A549 (cell line): Measurements from ENCODE around the gene AKR1C1. TPM values are rescaled to one million over a fixed set of nuclear protein-coding genes. Genes with fewer than 3 reads are reported as not detected.
A peak's percentile ranks its signal among the peaks of the same experiment; 100 is the strongest.
"Not testable (repeated sequence)": the region's sequence is repeated elsewhere in the genome, so short reads cannot be mapped to it uniquely, and the experiment has no call there.

Experiments
- ATAC-seq, 2 experiments: fragments of 200-7000 bp in 1 of 2; fragments of >200 bp in 1 of 2; cut with Nextera tagmentation in 1 of 2; cut with Tn5 transposase in 1 of 2; 3 replicates each; pipeline versions ENCODE4 v1.8.0 to v1.9.1; 2018 to 2020; ENCODE audit warnings: mild to moderate bottlenecking in 1 of 2, moderate library complexity in 1 of 2
- CTCF ChIA-PET: fragments of 300-600 bp; sonication (Branson Sonifier 250); formaldehyde crosslinking; extraction: SDS; loops from one replicate; lab custom pipeline; 2021; ENCODE audit warnings: antibody characterized with exemption, inconsistent platforms; lab: Yijun Ruan, JAX
- POLR2A ChIA-PET: fragments of 350-600 bp; formaldehyde crosslinking; extraction: SDS; loops from one replicate; lab custom pipeline; 2021; ENCODE audit warnings: antibody characterized with exemption, inconsistent platforms; lab: Yijun Ruan, JAX
- DNase-seq, 2 experiments: peaks; one replicate each; pipeline versions ENCODE4 v3.0.0 to v3.0.0-alpha.2; 2011 to 2016; ENCODE audit warnings: low read depth in 1 of 2, low spot score in 1 of 2
- FAIRE-seq: peaks from 2 replicates; lab custom pipeline; 2011; peaks lifted over from hg19 to GRCh38; lab: Jason Lieb, UNC
- H3K27ac ChIP-seq, 2 experiments: fragments of >200 bp; sonication (Bioruptor Twin); formaldehyde crosslinking; 3 replicates each; pipeline ENCODE4 v1.5.1; 2016 to 2017
- H3K4me1 ChIP-seq: fragments of >200 bp; sonication (Bioruptor Twin); formaldehyde crosslinking; 3 replicates; pipeline ENCODE4 v1.6.1; 2016
- H3K4me2 ChIP-seq: fragments of >200 bp; sonication (Bioruptor Twin); formaldehyde crosslinking; 3 replicates; pipeline ENCODE4 v1.6.1; 2016
- H3K4me3 ChIP-seq: fragments of >200 bp; sonication (Bioruptor Twin); formaldehyde crosslinking; 3 replicates; pipeline ENCODE4 v1.5.1; 2016
- H3K9me3 ChIP-seq: fragments of >200 bp; sonication (Bioruptor Twin); formaldehyde crosslinking; 3 replicates; pipeline ENCODE4 v1.6.1; 2016
- BHLHE40 ChIP-seq: IDR thresholded peaks from 2 replicates; pipeline ENCODE4 v1.6.1; 2012; ENCODE audit warnings: low read depth, low read length, inconsistent platforms
- CBX2 ChIP-seq: fragments of 200-600 bp; sonication (generic); IDR thresholded peaks from 2 replicates; pipeline ENCODE4 v1.6.1; 2016; ENCODE audit warnings: low read depth, mild to moderate bottlenecking, borderline replicate concordance
- CEBPB ChIP-seq, 2 experiments: fragments of >200 bp in 1 of 2; sonication (Bioruptor Twin) in 1 of 2; formaldehyde crosslinking in 1 of 2; IDR thresholded peaks; 2 replicates each; pipeline ENCODE4 v1.6.1; 2012 to 2016
- EHF ChIP-seq: fragments of 250-450 bp; sonication (Bioruptor Pico); IDR thresholded peaks from 2 replicates; pipeline ENCODE4 v1.5.0; 2020; ENCODE audit warnings: mild to moderate bottlenecking
- ESRRA ChIP-seq: fragments of 150-350 bp; IDR thresholded peaks from 2 replicates; pipeline ENCODE4 v1.6.1; 2014; ENCODE audit warnings: mild to moderate bottlenecking, low read length, borderline replicate concordance
- FOSB ChIP-seq: fragments of 250-450 bp; sonication (Bioruptor Pico); IDR thresholded peaks from 2 replicates; pipeline ENCODE4 v1.5.0; 2020; ENCODE audit warnings: mild to moderate bottlenecking, moderate library complexity
- FOXS1 ChIP-seq: fragments of 250-450 bp; sonication (Bioruptor Pico); IDR thresholded peaks from 2 replicates; pipeline ENCODE4 v1.5.0; 2020; ENCODE audit warnings: mild to moderate bottlenecking, moderate library complexity
- GATA3 ChIP-seq: IDR thresholded peaks from 2 replicates; pipeline ENCODE4 v1.6.1; 2012; ENCODE audit warnings: borderline replicate concordance
- HDAC2 ChIP-seq: fragments of 200-600 bp; sonication (generic); IDR thresholded peaks from 2 replicates; pipeline ENCODE4 v1.6.1; 2016
- HEYL ChIP-seq: fragments of 250-450 bp; sonication (Bioruptor Pico); IDR thresholded peaks from 2 replicates; pipeline ENCODE4 v1.8.0; 2021; ENCODE audit warnings: mild to moderate bottlenecking, moderate library complexity
- HOXB5 ChIP-seq: fragments of 250-450 bp; sonication (Bioruptor Pico); IDR thresholded peaks from 2 replicates; pipeline ENCODE4 v1.5.0; 2020; ENCODE audit warnings: mild to moderate bottlenecking, moderate library complexity
- JUN ChIP-seq, 2 experiments: fragments of >200 bp; sonication (Bioruptor Twin); formaldehyde crosslinking; IDR thresholded peaks; 2 replicates in 1 of 2; 3 replicates in 1 of 2; pipeline ENCODE4 v1.6.1; 2016 to 2017
- JUNB ChIP-seq: fragments of >200 bp; sonication (Bioruptor Twin); formaldehyde crosslinking; IDR thresholded peaks from 2 replicates; pipeline ENCODE4 v1.6.1; 2016
- NR3C1 ChIP-seq: fragments of >200 bp; sonication (Bioruptor Twin); formaldehyde crosslinking; IDR thresholded peaks from 3 replicates; pipeline ENCODE4 v1.6.1; 2017
- PHF8 ChIP-seq: fragments of 200-600 bp; sonication (generic); IDR thresholded peaks from 2 replicates; pipeline ENCODE4 v1.6.1; 2016; ENCODE audit warnings: low read depth, mild to moderate bottlenecking, antibody characterized with exemption, moderate library complexity, borderline replicate concordance
- RAD21 ChIP-seq, 2 experiments: fragments of >200 bp in 1 of 2; sonication (Bioruptor Twin) in 1 of 2; formaldehyde crosslinking in 1 of 2; IDR thresholded peaks in 1 of 2; conservative IDR thresholded peaks in 1 of 2; 2 replicates in 1 of 2; 3 replicates in 1 of 2; pipeline ENCODE4 v1.6.1; 2012 to 2018; ENCODE audit warnings: inconsistent platforms in 1 of 2
- ZNF302 ChIP-seq: fragments of 250-450 bp; sonication (Bioruptor Pico); IDR thresholded peaks from 2 replicates; pipeline ENCODE4 v1.9.0; 2021; ENCODE audit warnings: inconsistent platforms, mild to moderate bottlenecking, moderate library complexity
- ZSCAN20 ChIP-seq: fragments of 250-450 bp; sonication (Bioruptor Pico); IDR thresholded peaks from 2 replicates; pipeline ENCODE4 v1.8.0; 2022; ENCODE audit warnings: mild to moderate bottlenecking, moderate library complexity
- WGBS: methylation state at CpG from one replicate; pipeline ENCODE4 v1.1.6; 2017; ENCODE audit errors: missing lambda C conversion rate; 5-methylcytosine and 5-hydroxymethylcytosine counted together
- polyA plus RNA-seq, 4 experiments: library from polyadenylated mRNA; depleted of rRNA in 3 of 4; stranded (reverse); fragments of >200 nt; fragmentation: RNase III in 1 of 4; extraction: RNeasy Plus Mini Kit Qiagen cat#74134 plus additional on column Dnase treatment in 1 of 4; gene quantifications; 2 replicates in 3 of 4; 3 replicates in 1 of 4; pipeline ENCODE4 v1.2.3, GENCODE V29; 2011 to 2017
- TF ChIP-seq, protein P1 (sequence below): fragments of 250-450 bp; sonication (Bioruptor Pico); IDR thresholded peaks from 2 replicates; pipeline ENCODE4 v1.5.0; 2020; ENCODE audit warnings: low read depth, mild to moderate bottlenecking, moderate library complexity
- TF ChIP-seq, protein P2 (sequence below): fragments of 150-350 bp; IDR thresholded peaks from 2 replicates; pipeline ENCODE4 v1.6.1; 2014; ENCODE audit warnings: low read depth, mild to moderate bottlenecking, low read length
- TF ChIP-seq, protein P3 (sequence below): IDR thresholded peaks from 2 replicates; pipeline ENCODE4 v1.6.1; 2012
- TF ChIP-seq, protein P4 (sequence below): fragments of >200 bp; sonication (Bioruptor Twin); formaldehyde crosslinking; IDR thresholded peaks from 3 replicates; pipeline ENCODE4 v1.5.1; 2016

The AKR1C1 gene
- polyA plus RNA-seq, 2 of the 4 experiments (the other 2 are of a cell fraction): 970 to 1,148 TPM

DNA sequence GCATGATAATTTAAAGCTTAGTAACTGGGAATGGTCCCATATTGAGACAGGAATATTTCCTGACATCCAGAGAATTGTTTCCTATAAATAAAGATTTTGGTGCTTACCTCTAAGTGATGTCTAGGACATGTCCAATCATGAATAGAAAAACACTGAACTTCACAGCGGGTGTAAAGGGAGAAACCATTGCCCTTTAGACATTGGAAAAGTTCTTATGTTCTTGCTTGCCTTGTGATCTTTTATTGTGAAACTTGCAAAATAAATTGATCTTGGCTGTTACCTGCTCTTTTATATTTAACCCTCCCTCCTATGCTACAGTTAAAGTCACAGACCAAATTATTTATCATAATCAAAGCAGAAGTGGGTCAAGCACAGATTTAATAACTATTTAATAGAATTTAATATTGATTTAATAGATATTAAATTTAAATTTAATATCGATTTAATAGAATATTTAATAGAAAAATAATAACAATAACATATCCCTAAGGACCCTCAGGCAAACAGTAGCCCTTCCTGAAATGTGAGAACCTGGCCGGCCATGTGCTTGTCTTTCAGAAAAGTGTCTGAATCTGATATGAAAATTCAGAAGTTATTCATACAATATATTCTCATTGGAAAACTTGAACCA is 47.0 kb upstream of the AKR1C1 start:
- Histone ChIP-seq H3K4me1 (no peaks in the 10 kb centered on the region), H3K4me2 (no peak overlapping the region), H3K4me3 (no peak overlapping the region), H3K9me3 (no peaks in the 10 kb centered on the region), H3K27ac (no peak overlapping the region)
- 79% methylated on average over 3 of the region's 3 CpGs for WGBS
- TF ChIP-seq NR3C1 (no peak), EHF (CRISPR knock-in tag) (no peak), PHF8 (no peak), HOXB5 (CRISPR knock-in tag) (no peak), JUN (IDR thresholded peaks at IDR 0.05) (no peak), FOXS1 (no peak), ESRRA (no peak), CBX2 (no peak), HEYL (no peak)
- TF ChIP-seq, protein P1, sequence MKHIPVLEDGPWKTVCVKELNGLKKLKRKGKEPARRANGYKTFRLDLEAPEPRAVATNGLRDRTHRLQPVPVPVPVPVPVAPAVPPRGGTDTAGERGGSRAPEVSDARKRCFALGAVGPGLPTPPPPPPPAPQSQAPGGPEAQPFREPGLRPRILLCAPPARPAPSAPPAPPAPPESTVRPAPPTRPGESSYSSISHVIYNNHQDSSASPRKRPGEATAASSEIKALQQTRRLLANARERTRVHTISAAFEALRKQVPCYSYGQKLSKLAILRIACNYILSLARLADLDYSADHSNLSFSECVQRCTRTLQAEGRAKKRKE (CRISPR knock-in tag): no peak
- TF ChIP-seq, protein P2, sequence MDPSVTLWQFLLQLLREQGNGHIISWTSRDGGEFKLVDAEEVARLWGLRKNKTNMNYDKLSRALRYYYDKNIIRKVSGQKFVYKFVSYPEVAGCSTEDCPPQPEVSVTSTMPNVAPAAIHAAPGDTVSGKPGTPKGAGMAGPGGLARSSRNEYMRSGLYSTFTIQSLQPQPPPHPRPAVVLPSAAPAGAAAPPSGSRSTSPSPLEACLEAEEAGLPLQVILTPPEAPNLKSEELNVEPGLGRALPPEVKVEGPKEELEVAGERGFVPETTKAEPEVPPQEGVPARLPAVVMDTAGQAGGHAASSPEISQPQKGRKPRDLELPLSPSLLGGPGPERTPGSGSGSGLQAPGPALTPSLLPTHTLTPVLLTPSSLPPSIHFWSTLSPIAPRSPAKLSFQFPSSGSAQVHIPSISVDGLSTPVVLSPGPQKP: no peak
- TF ChIP-seq, protein P3, sequence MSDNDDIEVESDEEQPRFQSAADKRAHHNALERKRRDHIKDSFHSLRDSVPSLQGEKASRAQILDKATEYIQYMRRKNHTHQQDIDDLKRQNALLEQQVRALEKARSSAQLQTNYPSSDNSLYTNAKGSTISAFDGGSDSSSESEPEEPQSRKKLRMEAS: no peak
- CTCF ChIA-PET: interaction anchor here (1.0 to 1.3 kb wide), 2 partner anchors 66 to 101 kb away, joined by 3 to 4 read pairs; no protein-coding TSS in a partner anchor
- FAIRE-seq (no peak), DNase-seq (no peak), ATAC-seq (no peak)
- POLR2A ChIA-PET: no interaction called here

DNA sequence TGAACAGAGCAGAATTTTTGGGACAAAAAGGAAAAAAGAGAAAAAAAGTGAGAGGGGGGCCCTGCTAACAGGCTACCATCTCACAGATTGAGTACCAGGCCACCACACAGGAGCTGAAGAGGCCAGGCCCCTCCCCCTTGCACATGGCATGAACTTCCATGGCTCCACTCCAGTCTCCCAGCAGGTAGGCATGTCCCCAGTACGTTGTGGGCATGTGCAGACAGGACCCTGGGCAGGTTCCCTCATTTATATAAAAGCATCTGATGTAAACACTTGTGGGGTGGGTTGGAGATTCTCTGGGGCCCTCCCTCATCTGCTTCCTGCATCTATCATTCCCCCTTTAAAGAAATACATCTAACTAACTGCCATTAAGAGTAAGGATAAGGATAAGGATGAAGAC is 45.0 kb upstream of the AKR1C1 start:
- Histone ChIP-seq H3K4me1 (no peaks in the 10 kb centered on the region), H3K27ac (no peak overlapping the region), H3K9me3 (no peaks in the 10 kb centered on the region), H3K4me2 (no peak overlapping the region), H3K4me3 (no peak overlapping the region)
- no peak for FAIRE-seq
- ChIA-PET POLR2A (no interaction called here), CTCF (interaction anchor here (1.2 kb wide), 1 partner anchor 19 kb away, joined by 3 read pairs; no protein-coding TSS in a partner anchor)
- DNase-seq: no peak
- 25% methylated on average over 1 of the region's 1 CpG for WGBS
- TF ChIP-seq RAD21 (conservative IDR thresholded peaks at IDR 0.05 in 1 of 2, IDR thresholded peaks at IDR 0.05 in 1 of 2) (no peak), HDAC2 (no peak), ZSCAN20 (CRISPR knock-in tag) (no peak), GATA3 (no peak), BHLHE40 (no peak), HOXB5 (CRISPR knock-in tag) (no peak), CEBPB (IDR thresholded peaks at IDR 0.05) (no peak), ZNF302 (CRISPR knock-in tag) (no peak), FOSB (CRISPR knock-in tag) (no peak), FOXS1 (no peak), JUNB (no peak)
- TF ChIP-seq, protein P4, sequence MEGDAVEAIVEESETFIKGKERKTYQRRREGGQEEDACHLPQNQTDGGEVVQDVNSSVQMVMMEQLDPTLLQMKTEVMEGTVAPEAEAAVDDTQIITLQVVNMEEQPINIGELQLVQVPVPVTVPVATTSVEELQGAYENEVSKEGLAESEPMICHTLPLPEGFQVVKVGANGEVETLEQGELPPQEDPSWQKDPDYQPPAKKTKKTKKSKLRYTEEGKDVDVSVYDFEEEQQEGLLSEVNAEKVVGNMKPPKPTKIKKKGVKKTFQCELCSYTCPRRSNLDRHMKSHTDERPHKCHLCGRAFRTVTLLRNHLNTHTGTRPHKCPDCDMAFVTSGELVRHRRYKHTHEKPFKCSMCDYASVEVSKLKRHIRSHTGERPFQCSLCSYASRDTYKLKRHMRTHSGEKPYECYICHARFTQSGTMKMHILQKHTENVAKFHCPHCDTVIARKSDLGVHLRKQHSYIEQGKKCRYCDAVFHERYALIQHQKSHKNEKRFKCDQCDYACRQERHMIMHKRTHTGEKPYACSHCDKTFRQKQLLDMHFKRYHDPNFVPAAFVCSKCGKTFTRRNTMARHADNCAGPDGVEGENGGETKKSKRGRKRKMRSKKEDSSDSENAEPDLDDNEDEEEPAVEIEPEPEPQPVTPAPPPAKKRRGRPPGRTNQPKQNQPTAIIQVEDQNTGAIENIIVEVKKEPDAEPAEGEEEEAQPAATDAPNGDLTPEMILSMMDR: no peak
- ATAC-seq: no peak

DNA sequence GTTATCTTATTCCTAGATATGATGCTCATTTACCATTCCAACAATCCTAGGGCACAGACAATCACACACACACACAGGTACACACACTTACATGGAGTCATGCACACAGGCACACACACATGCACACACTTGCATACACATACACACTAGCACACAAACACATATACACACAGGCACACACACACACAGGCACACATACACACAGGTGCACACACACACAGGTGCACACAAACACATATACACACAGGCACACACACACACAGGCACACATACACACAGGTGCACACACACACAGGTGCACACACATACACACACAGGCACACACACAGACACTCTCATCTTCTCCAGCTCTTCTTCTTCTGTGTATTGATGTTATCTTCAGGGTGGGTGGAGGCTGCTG is 38.7 kb upstream of the AKR1C1 start:
- CTCF ChIA-PET: interaction anchor here (1.1 to 1.6 kb wide), 2 partner anchors 75 to 109 kb away, joined by 3 to 4 read pairs; no protein-coding TSS in a partner anchor
- peaks cover 16% of the 10 kb centered on the region for H3K9me3 ChIP-seq
- FAIRE-seq: peak; percentile 59
- H3K4me1 ChIP-seq, ATAC-seq, H3K4me2 ChIP-seq, H3K27ac ChIP-seq, H3K4me3 ChIP-seq, DNase-seq, POLR2A ChIA-PET: not testable (repeated sequence)
